ENCODE results near the gene UQCC2.

DNA sequence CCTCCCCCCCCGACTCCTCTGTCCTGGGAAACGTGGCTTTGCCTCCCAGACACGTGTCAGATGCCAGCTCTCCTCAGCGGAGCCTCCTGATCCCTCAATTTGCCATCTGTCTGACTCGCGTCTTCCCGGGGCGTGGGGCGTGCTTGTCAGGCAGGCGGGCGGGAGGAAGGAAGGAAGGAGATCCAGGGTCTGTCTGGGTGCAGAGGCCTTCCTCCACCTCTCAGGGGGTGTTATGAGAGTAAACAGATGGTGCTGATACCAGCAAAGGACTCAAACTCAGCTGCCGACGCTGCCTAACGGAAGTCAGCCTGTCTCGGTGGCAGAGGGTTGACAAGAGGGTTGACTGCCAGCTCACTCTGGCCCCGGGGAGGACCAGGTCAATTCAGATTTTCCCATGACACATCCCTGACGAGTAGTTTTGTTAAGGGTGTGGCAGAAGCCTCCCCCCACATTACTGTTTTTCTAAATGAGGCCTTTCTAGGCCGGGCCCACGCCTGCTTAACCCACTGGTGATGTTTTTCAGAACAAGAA lies 17.0 kb downstream of the UQCC2 start:
- TF ChIP-seq, protein P1, sequence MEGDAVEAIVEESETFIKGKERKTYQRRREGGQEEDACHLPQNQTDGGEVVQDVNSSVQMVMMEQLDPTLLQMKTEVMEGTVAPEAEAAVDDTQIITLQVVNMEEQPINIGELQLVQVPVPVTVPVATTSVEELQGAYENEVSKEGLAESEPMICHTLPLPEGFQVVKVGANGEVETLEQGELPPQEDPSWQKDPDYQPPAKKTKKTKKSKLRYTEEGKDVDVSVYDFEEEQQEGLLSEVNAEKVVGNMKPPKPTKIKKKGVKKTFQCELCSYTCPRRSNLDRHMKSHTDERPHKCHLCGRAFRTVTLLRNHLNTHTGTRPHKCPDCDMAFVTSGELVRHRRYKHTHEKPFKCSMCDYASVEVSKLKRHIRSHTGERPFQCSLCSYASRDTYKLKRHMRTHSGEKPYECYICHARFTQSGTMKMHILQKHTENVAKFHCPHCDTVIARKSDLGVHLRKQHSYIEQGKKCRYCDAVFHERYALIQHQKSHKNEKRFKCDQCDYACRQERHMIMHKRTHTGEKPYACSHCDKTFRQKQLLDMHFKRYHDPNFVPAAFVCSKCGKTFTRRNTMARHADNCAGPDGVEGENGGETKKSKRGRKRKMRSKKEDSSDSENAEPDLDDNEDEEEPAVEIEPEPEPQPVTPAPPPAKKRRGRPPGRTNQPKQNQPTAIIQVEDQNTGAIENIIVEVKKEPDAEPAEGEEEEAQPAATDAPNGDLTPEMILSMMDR (IDR thresholded peaks at IDR 0.05), result no peak
- TF ChIP-seq POLR2A (IDR thresholded peaks at IDR 0.05), result no peak
